Measurements from ENCODE around the gene CYP26B1.

CYP26B1 gene

DNA sequence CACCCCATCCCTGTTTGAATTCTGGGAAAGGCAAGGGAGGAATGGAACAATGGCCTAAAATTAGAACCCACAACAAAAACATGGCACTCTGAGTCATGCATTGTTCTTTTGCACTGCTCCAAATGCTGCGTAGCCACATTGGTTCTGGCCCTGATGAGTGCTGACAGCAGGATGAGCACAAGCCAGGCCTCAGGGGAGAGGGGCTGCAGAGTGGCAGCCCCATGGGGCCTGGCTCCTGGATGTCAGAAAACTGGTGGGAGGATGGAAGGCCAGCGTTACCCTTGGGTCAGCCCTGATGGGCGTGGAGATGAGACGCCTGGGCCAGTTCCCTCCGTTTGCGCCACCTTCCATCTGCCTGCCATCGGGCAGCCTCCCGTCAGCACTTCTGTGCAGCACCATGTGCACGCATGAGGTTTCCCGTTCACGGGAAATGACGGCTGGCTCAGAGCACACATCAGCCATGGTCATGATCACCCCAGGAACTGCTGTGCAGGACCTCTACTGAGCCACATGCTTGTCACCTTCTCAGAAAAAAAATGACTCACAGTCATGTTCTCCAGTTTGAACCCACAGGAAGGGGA is 65.6 kb downstream of the CYP26B1 start:
- no peak for DNase-seq (ENCODE audit: low spot score)

DNA sequence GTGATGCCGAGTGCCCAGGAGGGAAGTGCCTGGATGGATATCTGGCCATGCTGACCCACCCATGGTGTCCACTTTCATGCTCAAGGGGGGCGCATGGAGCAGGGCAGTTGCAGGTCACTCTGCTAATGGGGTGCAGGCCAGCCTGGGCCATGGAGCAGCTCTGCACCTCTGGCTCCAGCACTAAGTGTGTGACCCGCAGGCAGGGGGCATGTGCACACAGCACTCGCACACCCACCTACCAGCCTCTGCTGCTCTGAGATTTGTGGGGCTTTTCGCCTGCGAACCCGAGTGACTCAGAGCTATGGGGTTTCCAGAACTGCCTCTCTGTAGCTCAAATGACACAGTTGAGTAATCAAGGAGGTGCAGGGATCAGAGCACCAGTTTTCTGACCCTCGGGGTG is 66.2 kb downstream of the CYP26B1 start:
- no peak for DNase-seq (ENCODE audit: low spot score)

DNA sequence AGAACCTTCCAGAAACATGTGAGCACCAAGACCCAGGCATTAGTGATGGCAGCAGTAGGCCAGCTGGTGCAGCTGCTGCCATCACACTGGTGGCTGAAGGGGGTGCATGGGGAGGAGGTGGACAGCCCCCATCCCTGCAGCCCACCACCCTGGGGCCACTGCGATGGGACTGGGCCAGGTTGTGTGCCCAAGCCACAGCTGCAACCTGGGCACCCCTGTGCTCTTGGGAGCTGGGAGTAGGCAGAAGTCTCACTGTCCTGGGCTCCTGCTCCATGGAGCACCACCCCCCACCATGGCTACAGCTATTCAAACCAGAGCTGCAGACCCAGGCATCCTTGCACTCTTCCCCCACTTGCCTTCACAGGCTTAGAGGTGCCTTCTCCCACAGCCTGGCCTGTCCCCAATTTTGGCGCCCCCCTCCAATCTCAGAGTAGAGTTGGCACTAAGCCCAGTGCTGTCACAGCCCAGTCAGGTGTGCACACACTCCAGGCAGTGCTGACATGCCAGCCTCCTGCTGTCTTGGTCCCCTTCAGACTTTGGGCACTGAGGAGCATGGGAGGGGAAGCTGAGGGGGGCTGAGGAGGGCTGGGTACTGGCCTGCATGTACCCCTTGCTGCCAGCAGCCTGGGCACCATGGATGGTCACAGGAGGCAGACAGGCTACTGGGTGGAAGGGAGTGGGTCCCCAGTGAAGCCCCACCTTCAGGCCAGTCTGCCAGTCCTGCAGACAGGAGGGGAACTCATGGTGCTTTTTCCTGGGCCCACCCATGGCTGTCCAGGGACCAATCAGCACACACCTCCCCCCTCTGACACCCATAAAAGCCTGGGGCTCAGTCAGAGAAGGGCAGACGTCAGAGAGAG is 67.1 kb downstream of the CYP26B1 start:
- no peak for DNase-seq (ENCODE audit: low spot score)
